Activated B cell treated with CpG ODN at 0.5 μM for 24 hours (primary cell): ENCODE measurements around the gene XIRP2. TPM values are rescaled to one million over a fixed set of nuclear protein-coding genes. Genes with fewer than 3 reads are reported as not detected.

ENCODE experiments used
- ATAC-seq: fragments of 200-7000 bp; cut with Tn5 transposase; one replicate; pipeline ENCODE4 v1.10.0; 2021; ENCODE audit warnings: low read depth, mild to moderate bottlenecking, moderate library complexity
- CTCF ChIA-PET: fragments of 350-600 bp; sonication (Branson Sonifier 250); formaldehyde crosslinking; loops from one replicate; lab custom pipeline; 2021; ENCODE audit warnings: antibody characterized with exemption; lab: Charles Lee
- POLR2A ChIA-PET: fragments of 350-600 bp; sonication (Branson Sonifier 250); formaldehyde crosslinking; loops from one replicate; lab custom pipeline; 2021; ENCODE audit warnings: antibody characterized with exemption; lab: Charles Lee
- DNase-seq: peaks from one replicate; pipeline ENCODE4 v3.0.0; 2022
- H3K27ac Mint-ChIP-seq: one replicate; pipeline ENCODE4 v1.8.0; 2020; ENCODE audit warnings: mixed read lengths
- H3K27me3 Mint-ChIP-seq: one replicate; pipeline ENCODE4 v1.8.0; 2021; ENCODE audit warnings: mixed read lengths
- H3K36me3 Mint-ChIP-seq: one replicate; pipeline ENCODE4 v1.8.0; 2021; ENCODE audit warnings: low read depth, mixed read lengths
- H3K4me1 Mint-ChIP-seq: one replicate; pipeline ENCODE4 v1.8.0; 2021; ENCODE audit warnings: mixed read lengths
- H3K4me3 Mint-ChIP-seq: one replicate; pipeline ENCODE4 v1.8.0; 2020; ENCODE audit warnings: mild to moderate bottlenecking, mixed read lengths
- H3K9me3 Mint-ChIP-seq: one replicate; pipeline ENCODE4 v1.8.0; 2020; ENCODE audit warnings: mixed read lengths
- intact Hi-C: fragments of 100-400 bp; cut with micrococcal nuclease; formaldehyde crosslinking; loops from one replicate; pipeline ENCODE4 v1.15.1; 2024
- total RNA-seq: library from RNA; stranded (reverse); gene quantifications from 2 replicates; pipeline ENCODE4 v1.2.3, GENCODE V29; 2022
- TF ChIP-seq, protein P1 (sequence below): fragments of 200-600 bp; IDR thresholded peaks from one replicate; pipeline ENCODE4 v1.8.0; 2022; ENCODE audit warnings: antibody characterized with exemption, mild to moderate bottlenecking

Gene XIRP2
- total RNA-seq, 1 donor from 2014 or later = not detected

DNA sequence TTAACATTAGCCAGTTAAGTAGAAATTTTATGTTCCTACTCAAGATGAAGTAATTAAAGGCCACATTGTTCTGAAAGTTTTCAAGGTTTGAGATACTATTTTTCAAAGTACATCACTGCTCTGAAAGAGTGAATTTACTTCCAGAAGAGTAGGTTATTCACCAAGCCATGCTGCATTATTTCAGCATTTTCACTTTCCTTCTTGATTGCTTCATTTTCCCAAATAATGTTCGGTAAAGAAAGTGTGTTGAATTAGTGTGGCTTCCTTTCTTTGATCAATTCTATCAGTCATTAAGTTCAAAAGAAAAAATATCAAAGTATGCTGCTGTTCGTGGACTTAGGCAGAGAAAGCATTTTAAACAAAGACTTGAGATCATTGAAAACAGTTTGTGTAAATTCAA is 310.3 kb downstream of the XIRP2 start:
- DNase-seq (no peak), ATAC-seq (no peak)
- intact Hi-C loops = no loop called here
- ChIA-PET CTCF (no interaction called here), POLR2A (no interaction called here)
- Mint-ChIP-seq H3K4me1 (no peaks in the 10 kb centered on the region), H3K27ac (no peak overlapping the region), H3K36me3 (no peaks in the 10 kb centered on the region), H3K27me3 (no peaks in the 10 kb centered on the region), H3K9me3 (no peaks in the 10 kb centered on the region), H3K4me3 (no peak overlapping the region)
- TF ChIP-seq, protein P1, sequence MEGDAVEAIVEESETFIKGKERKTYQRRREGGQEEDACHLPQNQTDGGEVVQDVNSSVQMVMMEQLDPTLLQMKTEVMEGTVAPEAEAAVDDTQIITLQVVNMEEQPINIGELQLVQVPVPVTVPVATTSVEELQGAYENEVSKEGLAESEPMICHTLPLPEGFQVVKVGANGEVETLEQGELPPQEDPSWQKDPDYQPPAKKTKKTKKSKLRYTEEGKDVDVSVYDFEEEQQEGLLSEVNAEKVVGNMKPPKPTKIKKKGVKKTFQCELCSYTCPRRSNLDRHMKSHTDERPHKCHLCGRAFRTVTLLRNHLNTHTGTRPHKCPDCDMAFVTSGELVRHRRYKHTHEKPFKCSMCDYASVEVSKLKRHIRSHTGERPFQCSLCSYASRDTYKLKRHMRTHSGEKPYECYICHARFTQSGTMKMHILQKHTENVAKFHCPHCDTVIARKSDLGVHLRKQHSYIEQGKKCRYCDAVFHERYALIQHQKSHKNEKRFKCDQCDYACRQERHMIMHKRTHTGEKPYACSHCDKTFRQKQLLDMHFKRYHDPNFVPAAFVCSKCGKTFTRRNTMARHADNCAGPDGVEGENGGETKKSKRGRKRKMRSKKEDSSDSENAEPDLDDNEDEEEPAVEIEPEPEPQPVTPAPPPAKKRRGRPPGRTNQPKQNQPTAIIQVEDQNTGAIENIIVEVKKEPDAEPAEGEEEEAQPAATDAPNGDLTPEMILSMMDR = no peak

DNA sequence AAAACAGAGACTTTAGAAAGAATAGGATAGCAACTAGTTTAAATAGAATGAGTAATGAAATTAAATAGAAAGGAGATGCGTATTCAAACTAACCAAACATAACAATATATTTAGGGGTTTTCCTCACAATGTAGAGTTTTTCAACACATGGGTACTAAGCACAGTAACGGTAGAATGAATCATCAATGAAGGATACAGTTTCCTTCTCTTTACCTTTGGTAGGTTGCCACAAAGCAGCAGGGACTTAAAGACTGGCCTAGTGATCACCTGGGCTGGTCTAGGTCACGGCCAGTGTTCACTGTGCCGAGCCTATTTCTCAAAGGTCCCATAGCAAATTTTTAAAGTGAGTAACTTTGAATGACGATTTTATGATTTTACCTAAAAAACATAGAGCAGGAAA is 311.7 kb downstream of the XIRP2 start:
- Mint-ChIP-seq H3K4me1 (no peaks in the 10 kb centered on the region), H3K4me3 (no peak overlapping the region), H3K9me3 (no peaks in the 10 kb centered on the region), H3K27ac (no peak overlapping the region), H3K36me3 (no peaks in the 10 kb centered on the region), H3K27me3 (no peaks in the 10 kb centered on the region)
- ATAC-seq (no peak), DNase-seq (no peak)
- POLR2A ChIA-PET = no interaction called here
- CTCF ChIA-PET = no interaction called here
- intact Hi-C loops = no loop called here
- TF ChIP-seq, protein P1 = no peak

DNA sequence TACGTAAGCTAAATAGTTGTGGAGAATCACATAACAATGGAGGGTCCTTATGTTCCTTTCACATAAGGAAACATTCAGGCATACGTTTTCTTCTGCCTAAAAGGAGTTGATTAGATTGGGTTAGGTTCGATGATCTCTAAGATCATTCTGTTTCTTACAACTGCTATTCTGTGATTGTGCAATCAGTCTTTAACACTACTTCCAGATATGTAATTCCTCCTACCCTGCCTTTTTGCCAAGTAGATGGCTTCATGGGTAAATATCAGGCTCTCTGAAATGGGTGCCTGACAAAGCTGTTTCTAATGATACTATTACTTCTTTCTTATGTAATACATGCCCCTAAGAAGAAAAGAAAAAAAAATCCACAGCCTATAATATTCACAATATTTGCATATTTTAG is 321.5 kb downstream of the XIRP2 start:
- H3K9me3 Mint-ChIP-seq = no peaks in the 10 kb centered on the region
- ATAC-seq = no peak
- no peak for DNase-seq
- TF ChIP-seq, protein P1 = no peak
- intact Hi-C loops = loop anchor here (5.0 kb wide), 1 partner anchor 908 kb away; no protein-coding TSS in a partner anchor
- no peak overlapping the region for H3K27ac Mint-ChIP-seq
- no peak overlapping the region for H3K4me3 Mint-ChIP-seq
- CTCF ChIA-PET = no interaction called here
- H3K27me3 Mint-ChIP-seq = no peaks in the 10 kb centered on the region
- POLR2A ChIA-PET = no interaction called here
- H3K36me3 Mint-ChIP-seq = no peaks in the 10 kb centered on the region
- H3K4me1 Mint-ChIP-seq = no peaks in the 10 kb centered on the region

DNA sequence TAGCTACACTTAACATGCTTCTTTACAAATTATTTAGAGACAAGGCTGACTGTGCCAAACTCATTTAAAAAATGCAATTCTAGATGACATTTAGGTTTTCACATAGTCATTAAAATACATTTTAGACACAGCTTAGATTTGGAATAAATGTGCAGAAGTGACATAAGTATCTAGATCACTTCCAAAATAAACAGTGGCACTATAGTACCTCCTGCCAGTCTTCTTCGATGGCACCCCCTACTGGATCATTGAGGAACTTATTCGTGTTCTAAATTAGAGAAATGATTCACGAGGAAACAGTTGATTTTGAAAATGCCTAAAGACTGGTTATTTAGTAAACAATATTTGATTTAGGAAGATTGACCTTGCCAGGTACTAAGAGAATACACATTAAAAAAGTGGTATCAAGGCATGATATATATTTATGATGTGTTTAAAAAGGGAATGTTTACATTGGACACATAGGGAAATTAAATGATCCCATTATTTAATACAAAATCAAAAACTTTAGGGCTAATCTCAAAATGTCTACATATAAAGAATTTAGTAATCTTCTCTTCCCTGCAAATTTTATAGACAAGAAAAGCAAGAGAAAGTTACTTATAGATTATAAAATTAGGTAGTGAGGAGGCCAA is 323.9 kb downstream of the XIRP2 start:
- Mint-ChIP-seq H3K27me3 (no peaks in the 10 kb centered on the region), H3K4me1 (no peaks in the 10 kb centered on the region), H3K27ac (no peak overlapping the region), H3K4me3 (no peak overlapping the region), H3K9me3 (no peaks in the 10 kb centered on the region), H3K36me3 (no peaks in the 10 kb centered on the region)
- TF ChIP-seq, protein P1 = peak; percentile 12
- DNase-seq (no peak), ATAC-seq (no peak)
- CTCF ChIA-PET = interaction anchor here (0.9 to 1.1 kb wide), 2 partner anchors 581 to 673 kb away, joined by 3 to 5 read pairs; no protein-coding TSS in a partner anchor
- POLR2A ChIA-PET = no interaction called here
- intact Hi-C loops = loop anchor here (5.0 kb wide), 1 partner anchor 905 kb away; no protein-coding TSS in a partner anchor

DNA sequence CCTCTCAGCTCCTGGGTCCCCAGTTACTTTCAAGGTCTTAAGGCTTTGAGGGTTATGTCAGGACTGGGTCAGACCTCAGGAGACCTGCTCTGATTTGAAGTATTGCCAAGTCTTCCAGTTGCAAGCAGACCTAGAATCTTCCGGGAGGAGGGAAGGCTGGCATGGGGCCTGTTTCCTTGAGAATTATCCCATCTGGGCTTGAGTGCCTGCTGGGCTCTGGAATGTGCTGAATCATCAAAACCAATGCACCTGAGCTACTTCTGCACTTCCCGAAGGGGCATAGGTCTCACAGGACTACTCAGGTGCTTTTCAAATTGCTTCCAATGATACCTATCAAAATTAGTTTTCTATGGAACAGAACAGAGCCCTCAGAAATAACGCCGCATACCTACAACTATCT is 327.3 kb downstream of the XIRP2 start:
- H3K9me3 Mint-ChIP-seq = no peaks in the 10 kb centered on the region
- H3K27ac Mint-ChIP-seq = no peak overlapping the region
- TF ChIP-seq, protein P1 = no peak
- ChIA-PET CTCF (no interaction called here), POLR2A (no interaction called here)
- DNase-seq = no peak
- no peak for ATAC-seq
- no peaks in the 10 kb centered on the region for H3K4me1 Mint-ChIP-seq
- no peaks in the 10 kb centered on the region for H3K27me3 Mint-ChIP-seq
- no peak overlapping the region for H3K4me3 Mint-ChIP-seq
- intact Hi-C loops = no loop called here
- no peaks in the 10 kb centered on the region for H3K36me3 Mint-ChIP-seq
